ENCODE measurements around the gene GNG14.
"Not testable (repeated sequence)": the region's sequence is repeated elsewhere in the genome, so short reads cannot be mapped to it uniquely, and the experiment has no call there.

GNG14 gene

DNA sequence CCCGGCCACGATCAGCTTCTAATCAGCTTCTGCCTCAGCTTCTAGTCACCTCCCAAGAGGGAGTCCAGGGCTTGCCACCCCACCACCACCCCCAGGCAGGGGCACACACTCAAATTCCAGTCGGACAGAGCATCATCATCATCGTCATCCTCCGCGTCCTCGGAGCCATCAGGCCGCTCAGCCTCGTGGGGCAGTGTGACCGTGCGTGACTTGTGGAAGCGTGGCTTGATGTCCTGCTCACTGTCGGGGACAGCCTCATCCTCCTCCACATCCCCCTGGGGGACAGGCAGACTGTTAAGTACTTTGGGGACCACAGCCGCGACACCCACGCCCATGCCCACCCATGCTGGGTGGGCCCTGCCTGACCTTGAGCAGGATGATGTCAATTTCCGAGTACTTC is 23.4 kb downstream of the GNG14 start:
- Histone ChIP-seq H3K36me3 (ENCODE audit: insufficient read depth, low read length) (peaks cover 89% of the 10 kb centered on the region), H3K4me3 (ENCODE audit: low read depth, low read length, poor library complexity, severe bottlenecking) (no peak overlapping the region), H4K20me1 (ENCODE audit: insufficient read depth, low read length) (no peaks in the 10 kb centered on the region), H3K79me2 (ENCODE audit: insufficient read depth, low read length) (no peaks in the 10 kb centered on the region), H3K9me2 (ENCODE audit: low read depth, low read length) (no peaks in the 10 kb centered on the region), H2AFZ (ENCODE audit: low read length) (no peak overlapping the region), H3F3A (ENCODE audit: insufficient read depth, low read length) (no peaks in the 10 kb centered on the region), H3K9me3 (ENCODE audit: low read length) (no peaks in the 10 kb centered on the region), H3K4me2 (ENCODE audit: low read length) (no peak overlapping the region), H3K27me3 (ENCODE audit: insufficient read depth, low read length) (no peaks in the 10 kb centered on the region), H3K4me1 (ENCODE audit: insufficient read depth, low read length, severe bottlenecking) (no peaks in the 10 kb centered on the region), H3K27ac (ENCODE audit: low read depth, low read length, poor library complexity, severe bottlenecking) (no peak overlapping the region), H3K9ac (ENCODE audit: low read length) (no peak overlapping the region)
- TF ChIP-seq, protein P1, sequence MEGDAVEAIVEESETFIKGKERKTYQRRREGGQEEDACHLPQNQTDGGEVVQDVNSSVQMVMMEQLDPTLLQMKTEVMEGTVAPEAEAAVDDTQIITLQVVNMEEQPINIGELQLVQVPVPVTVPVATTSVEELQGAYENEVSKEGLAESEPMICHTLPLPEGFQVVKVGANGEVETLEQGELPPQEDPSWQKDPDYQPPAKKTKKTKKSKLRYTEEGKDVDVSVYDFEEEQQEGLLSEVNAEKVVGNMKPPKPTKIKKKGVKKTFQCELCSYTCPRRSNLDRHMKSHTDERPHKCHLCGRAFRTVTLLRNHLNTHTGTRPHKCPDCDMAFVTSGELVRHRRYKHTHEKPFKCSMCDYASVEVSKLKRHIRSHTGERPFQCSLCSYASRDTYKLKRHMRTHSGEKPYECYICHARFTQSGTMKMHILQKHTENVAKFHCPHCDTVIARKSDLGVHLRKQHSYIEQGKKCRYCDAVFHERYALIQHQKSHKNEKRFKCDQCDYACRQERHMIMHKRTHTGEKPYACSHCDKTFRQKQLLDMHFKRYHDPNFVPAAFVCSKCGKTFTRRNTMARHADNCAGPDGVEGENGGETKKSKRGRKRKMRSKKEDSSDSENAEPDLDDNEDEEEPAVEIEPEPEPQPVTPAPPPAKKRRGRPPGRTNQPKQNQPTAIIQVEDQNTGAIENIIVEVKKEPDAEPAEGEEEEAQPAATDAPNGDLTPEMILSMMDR (IDR thresholded peaks at IDR 0.05; ENCODE audit: low read length), result no peak
- TF ChIP-seq EZH2 (IDR thresholded peaks at IDR 0.05; ENCODE audit: borderline replicate concordance, low read length), result no peak

DNA sequence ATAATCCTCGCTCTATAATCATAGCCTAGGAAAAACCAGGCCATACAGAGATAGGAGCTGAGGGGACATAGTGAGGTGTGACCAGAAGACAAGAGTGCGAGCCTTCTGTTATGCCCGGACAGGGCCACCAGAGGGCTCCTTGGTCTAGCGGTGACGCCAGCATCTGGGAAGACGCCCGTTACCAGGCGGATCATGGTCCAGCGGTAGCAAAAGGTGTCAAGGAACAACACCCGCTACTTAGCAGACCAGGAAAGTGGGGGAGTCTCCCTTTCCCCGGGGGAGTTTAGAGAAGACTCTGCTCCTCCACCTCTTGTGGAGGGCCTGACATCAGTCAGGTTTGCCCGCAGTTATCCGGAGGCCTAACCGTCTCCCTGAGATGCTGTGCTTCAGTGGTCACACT is 24.3 kb downstream of the GNG14 start:
- peaks cover 89% of the 10 kb centered on the region for H3K36me3 ChIP-seq (ENCODE audit: insufficient read depth, low read length)
- H3F3A ChIP-seq (ENCODE audit: insufficient read depth, low read length); H4K20me1 ChIP-seq (ENCODE audit: insufficient read depth, low read length); H3K4me1 ChIP-seq (ENCODE audit: insufficient read depth, low read length, severe bottlenecking); H2AFZ ChIP-seq (ENCODE audit: low read length); H3K9me2 ChIP-seq (ENCODE audit: low read depth, low read length); H3K4me2 ChIP-seq (ENCODE audit: low read length); H3K27me3 ChIP-seq (ENCODE audit: insufficient read depth, low read length); H3K9ac ChIP-seq (ENCODE audit: low read length); H3K4me3 ChIP-seq (ENCODE audit: low read depth, low read length, poor library complexity, severe bottlenecking); H3K9me3 ChIP-seq (ENCODE audit: low read length); H3K79me2 ChIP-seq (ENCODE audit: insufficient read depth, low read length); H3K27ac ChIP-seq (ENCODE audit: low read depth, low read length, poor library complexity, severe bottlenecking): not testable (repeated sequence)

DNA sequence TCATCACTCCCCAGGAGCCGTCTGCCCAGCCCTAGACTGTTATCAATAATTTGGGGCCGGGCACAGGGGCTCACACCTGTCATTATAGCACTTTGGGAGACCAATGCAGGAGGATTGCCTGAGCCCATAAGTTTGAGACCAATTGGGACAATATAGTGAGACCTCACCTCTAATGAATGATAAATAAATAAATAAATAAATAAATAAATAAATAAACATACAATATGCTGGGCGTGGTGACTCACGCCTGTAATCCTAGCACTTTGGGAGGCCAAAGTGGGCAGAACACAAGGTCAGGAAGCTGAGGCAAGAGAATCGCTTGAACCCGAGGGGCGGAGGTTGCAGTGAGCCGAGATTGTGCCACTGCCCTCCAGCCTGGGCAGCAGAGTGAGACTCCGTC is 25.5 kb downstream of the GNG14 start:
- not testable (repeated sequence) for H3K4me1 ChIP-seq (ENCODE audit: insufficient read depth, low read length, severe bottlenecking); H3K79me2 ChIP-seq (ENCODE audit: insufficient read depth, low read length); H3K27ac ChIP-seq (ENCODE audit: low read depth, low read length, poor library complexity, severe bottlenecking); H4K20me1 ChIP-seq (ENCODE audit: insufficient read depth, low read length); H3K9ac ChIP-seq (ENCODE audit: low read length); H2AFZ ChIP-seq (ENCODE audit: low read length); H3K4me2 ChIP-seq (ENCODE audit: low read length); H3K27me3 ChIP-seq (ENCODE audit: insufficient read depth, low read length); H3K4me3 ChIP-seq (ENCODE audit: low read depth, low read length, poor library complexity, severe bottlenecking); H3K9me3 ChIP-seq (ENCODE audit: low read length); H3K9me2 ChIP-seq (ENCODE audit: low read depth, low read length); H3F3A ChIP-seq (ENCODE audit: insufficient read depth, low read length)
- peaks cover 93% of the 10 kb centered on the region for H3K36me3 ChIP-seq (ENCODE audit: insufficient read depth, low read length)

DNA sequence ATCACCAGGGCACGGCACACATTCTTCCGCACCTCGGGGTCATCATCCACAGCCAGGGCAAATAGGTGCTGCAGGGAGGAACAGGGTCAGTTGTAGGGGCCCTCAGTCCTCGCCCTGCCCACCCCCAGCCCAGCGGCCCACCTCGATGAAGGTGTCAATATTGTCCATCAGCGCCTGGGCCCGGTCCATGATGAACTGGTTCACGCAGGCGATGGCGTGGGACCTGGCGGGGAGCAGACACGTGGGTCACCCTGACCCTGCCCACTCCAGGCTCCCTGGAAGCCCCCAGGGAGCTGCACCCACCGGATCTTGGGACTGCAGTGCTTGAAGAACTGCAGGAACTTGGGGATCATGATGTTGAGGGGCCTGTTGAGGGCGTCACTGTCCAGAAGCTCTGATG is 27.3 kb downstream of the GNG14 start:
- H3F3A ChIP-seq (ENCODE audit: insufficient read depth, low read length), result no peaks in the 10 kb centered on the region
- no peak overlapping the region for H3K9ac ChIP-seq (ENCODE audit: low read length)
- no peaks in the 10 kb centered on the region for H4K20me1 ChIP-seq (ENCODE audit: insufficient read depth, low read length)
- H3K4me2 ChIP-seq (ENCODE audit: low read length), result no peak overlapping the region
- H3K27ac ChIP-seq (ENCODE audit: low read depth, low read length, poor library complexity, severe bottlenecking), result no peak overlapping the region
- peaks cover 90% of the 10 kb centered on the region for H3K36me3 ChIP-seq (ENCODE audit: insufficient read depth, low read length)
- TF ChIP-seq EZH2 (IDR thresholded peaks at IDR 0.05; ENCODE audit: borderline replicate concordance, low read length), result no peak
- TF ChIP-seq, protein P1 (IDR thresholded peaks at IDR 0.05; ENCODE audit: low read length), result no peak
- H3K4me1 ChIP-seq (ENCODE audit: insufficient read depth, low read length, severe bottlenecking), result peaks cover under 1% of the 10 kb centered on the region
- H2AFZ ChIP-seq (ENCODE audit: low read length), result no peak overlapping the region
- H3K9me2 ChIP-seq (ENCODE audit: low read depth, low read length), result no peaks in the 10 kb centered on the region
- no peak overlapping the region for H3K4me3 ChIP-seq (ENCODE audit: low read depth, low read length, poor library complexity, severe bottlenecking)
- H3K27me3 ChIP-seq (ENCODE audit: insufficient read depth, low read length), result no peaks in the 10 kb centered on the region
- no peaks in the 10 kb centered on the region for H3K9me3 ChIP-seq (ENCODE audit: low read length)
- peaks cover 21% of the 10 kb centered on the region for H3K79me2 ChIP-seq (ENCODE audit: insufficient read depth, low read length)

All from OCI-LY1 (cell line).